IMR-90 (cell line): ENCODE results near the gene HTT. TPM values are rescaled to one million over a fixed set of nuclear protein-coding genes. Genes with fewer than 3 reads are reported as not detected.

Experiments used
- ATAC-seq: fragments of 200-7000 bp; cut with Tn5 transposase; 2 replicates; pipeline ENCODE4 v1.9.1; 2020; ENCODE audit warnings: low read depth, mild to moderate bottlenecking, moderate library complexity
- BruUV-seq: library from RNA; stranded (reverse); fragments of 400-500 nt; replicated peaks from 2 replicates; lab custom pipeline; 2021; lab: Mats Ljungman, UMichigan
- CTCF ChIA-PET: fragments of 300-600 bp; formaldehyde crosslinking; extraction: SDS; loops from one replicate; lab custom pipeline; 2021; ENCODE audit warnings: antibody characterized with exemption; lab: Yijun Ruan, JAX
- POLR2A ChIA-PET: fragments of 300-600 bp; sonication (Branson Sonifier 250); formaldehyde crosslinking; loops from one replicate; lab custom pipeline; 2022; ENCODE audit warnings: antibody characterized with exemption; ENCODE audit not compliant: unreplicated experiment; lab: Charles Lee
- DNase-seq: peaks from one replicate; pipeline ENCODE4 v3.0.0; 2013
- H2AFZ ChIP-seq: replicated peaks from 2 replicates; pipeline ENCODE3; 2013; ENCODE audit warnings: low read length, mild to moderate bottlenecking; ENCODE audit not compliant: poor library complexity
- H2AK5ac ChIP-seq: 2 replicates; pipeline ENCODE4 v1.6.1; 2013; ENCODE audit warnings: low read depth, low read length, inconsistent platforms
- H2AK9ac ChIP-seq: replicated peaks from 2 replicates; pipeline ENCODE3; 2013; ENCODE audit warnings: mild to moderate bottlenecking, low read depth, low read length, moderate library complexity; ENCODE audit not compliant: poor library complexity
- H2BK120ac ChIP-seq: 2 replicates; pipeline ENCODE4 v1.6.1; 2013; ENCODE audit warnings: low read depth, low read length, inconsistent platforms
- H2BK15ac ChIP-seq: 3 replicates; pipeline ENCODE4 v1.6.1; 2013; ENCODE audit warnings: low read depth, low read length, inconsistent platforms
- H2BK20ac ChIP-seq: 2 replicates; pipeline ENCODE4 v1.6.1; 2013; ENCODE audit warnings: low read depth, mild to moderate bottlenecking, inconsistent platforms, low read length, moderate library complexity
- H2BK5ac ChIP-seq: 2 replicates; pipeline ENCODE4 v1.6.1; 2013; ENCODE audit warnings: mild to moderate bottlenecking, low read depth, low read length, inconsistent platforms; ENCODE audit not compliant: poor library complexity, severe bottlenecking
- H3K14ac ChIP-seq: replicated peaks from 2 replicates; pipeline ENCODE4 v1.6.1; 2013; ENCODE audit warnings: low read depth, low read length, inconsistent platforms
- H3K18ac ChIP-seq: 2 replicates; pipeline ENCODE4 v1.6.1; 2013; ENCODE audit warnings: low read depth, low read length, control low read depth
- H3K23ac ChIP-seq: 2 replicates; pipeline ENCODE4 v1.6.1; 2013; ENCODE audit warnings: low read depth, low read length, inconsistent platforms
- H3K27ac ChIP-seq: 2 replicates; pipeline ENCODE4 v1.5.1; 2013; ENCODE audit warnings: mild to moderate bottlenecking, control low read depth, low read length; ENCODE audit not compliant: insufficient read depth
- H3K27me3 ChIP-seq: 2 replicates; pipeline ENCODE4 v1.6.1; 2013; ENCODE audit warnings: low read length; ENCODE audit not compliant: control insufficient read depth, insufficient read depth
- H3K36me3 ChIP-seq: 2 replicates; pipeline ENCODE4 v1.6.1; 2013; ENCODE audit warnings: low read length, mixed read lengths; ENCODE audit not compliant: control insufficient read depth, insufficient read depth
- H3K4ac ChIP-seq: 2 replicates; pipeline ENCODE4 v1.6.1; 2013; ENCODE audit warnings: low read depth, low read length, inconsistent platforms
- H3K4me1 ChIP-seq: 2 replicates; pipeline ENCODE4 v1.6.1; 2013; ENCODE audit warnings: low read length, mixed read lengths; ENCODE audit not compliant: control insufficient read depth, insufficient read depth
- H3K4me2 ChIP-seq: 2 replicates; pipeline ENCODE4 v1.6.1; 2013; ENCODE audit warnings: low read depth, mild to moderate bottlenecking, control low read depth, low read length, moderate library complexity
- H3K4me3 ChIP-seq: 2 replicates; pipeline ENCODE4 v1.5.1; 2013; ENCODE audit warnings: low read depth, mild to moderate bottlenecking, control low read depth, low read length, moderate library complexity; ENCODE audit not compliant: insufficient read depth
- H3K56ac ChIP-seq: 2 replicates; pipeline ENCODE4 v1.6.1; 2013; ENCODE audit warnings: low read length, inconsistent platforms; ENCODE audit not compliant: insufficient read depth; ENCODE audit errors: extremely low read depth
- H3K79me1 ChIP-seq, 2 experiments: 2 replicates each; pipeline ENCODE4 v1.6.1; 2013; ENCODE audit warnings: low read length in 2 of 2, inconsistent platforms in 1 of 2, low read depth in 1 of 2
- H3K9ac ChIP-seq: 2 replicates; pipeline ENCODE4 v1.6.1; 2013; ENCODE audit warnings: low read depth, low read length, control low read depth
- H3K9me1 ChIP-seq: 2 replicates; pipeline ENCODE4 v1.6.1; 2013; ENCODE audit warnings: low read length, inconsistent platforms; ENCODE audit not compliant: insufficient read depth
- H3K9me3 ChIP-seq: 2 replicates; pipeline ENCODE4 v1.6.1; 2013; ENCODE audit warnings: low read length; ENCODE audit not compliant: control insufficient read depth, insufficient read depth
- H4K20me1 ChIP-seq: 2 replicates; pipeline ENCODE4 v1.6.1; 2013; ENCODE audit warnings: low read length, inconsistent platforms; ENCODE audit not compliant: insufficient read depth
- H4K5ac ChIP-seq: 2 replicates; pipeline ENCODE4 v1.6.1; 2013; ENCODE audit warnings: mild to moderate bottlenecking, low read depth, low read length, control low read depth
- H4K8ac ChIP-seq, 2 experiments: 2 replicates each; pipeline ENCODE4 v1.6.1; 2013; ENCODE audit warnings: low read depth in 2 of 2, low read length in 2 of 2, control low read depth in 1 of 2, inconsistent platforms in 1 of 2
- H4K91ac ChIP-seq: 2 replicates; pipeline ENCODE4 v1.6.1; 2013; ENCODE audit warnings: low read depth, low read length, inconsistent platforms; ENCODE audit not compliant: insufficient read depth
- CHD1 ChIP-seq: IDR thresholded peaks from 2 replicates; pipeline ENCODE4 v1.6.1; 2012; ENCODE audit warnings: low read depth, low read length, improper control_type of control experiment
- CTCF ChIP-seq: conservative IDR thresholded peaks from 2 replicates; pipeline ENCODE4 v1.5.1; 2012; ENCODE audit warnings: mild to moderate bottlenecking, low read depth, low read length, improper control_type of control experiment
- ELK1 ChIP-seq: fragments of 150-350 bp; IDR thresholded peaks from 2 replicates; pipeline ENCODE4 v1.6.1; 2016; ENCODE audit warnings: low read depth, mild to moderate bottlenecking, low read length, moderate library complexity, borderline replicate concordance
- FOS ChIP-seq: fragments of 150-350 bp; IDR thresholded peaks from 2 replicates; pipeline ENCODE4 v1.6.1; 2016; ENCODE audit warnings: low read depth, low read length
- MAFK ChIP-seq: IDR thresholded peaks from 2 replicates; pipeline ENCODE4 v1.6.1; 2012; ENCODE audit warnings: low read depth, low read length, improper control_type of control experiment
- MXI1 ChIP-seq: IDR thresholded peaks from 2 replicates; pipeline ENCODE4 v1.6.1; 2012; ENCODE audit warnings: low read depth, mild to moderate bottlenecking, low read length, moderate library complexity, borderline replicate concordance
- NFE2L2 ChIP-seq: fragments of 150-350 bp; IDR thresholded peaks from 2 replicates; pipeline ENCODE4 v1.6.1; 2016; ENCODE audit warnings: low read depth, mild to moderate bottlenecking, low read length
- RAD21 ChIP-seq: IDR thresholded peaks from 2 replicates; pipeline ENCODE4 v1.6.1; 2012; ENCODE audit warnings: low read length, improper control_type of control experiment
- RCOR1 ChIP-seq: IDR thresholded peaks from 2 replicates; pipeline ENCODE4 v1.6.1; 2012; ENCODE audit warnings: mild to moderate bottlenecking, low read length, improper control_type of control experiment; ENCODE audit not compliant: insufficient replicate concordance
- SMC3 ChIP-seq: fragments of 150-350 bp; IDR thresholded peaks from 2 replicates; pipeline ENCODE4 v1.6.1; 2016; ENCODE audit warnings: low read depth, mild to moderate bottlenecking, antibody characterized with exemption, low read length, moderate library complexity
- USF2 ChIP-seq: fragments of 150-350 bp; IDR thresholded peaks from 2 replicates; pipeline ENCODE4 v1.6.1; 2017; ENCODE audit warnings: mild to moderate bottlenecking, antibody characterized with exemption, low read length, low read depth
- WGBS, 2 experiments: methylation state at CpG; one replicate each; pipeline versions ENCODE4 v1.1.5 to v1.1.7; 2013; ENCODE audit warnings: missing lambda C conversion rate in 2 of 2; ENCODE audit not compliant: insufficient read length in 1 of 2; ENCODE audit errors: extremely low coverage in 2 of 2; 5-methylcytosine and 5-hydroxymethylcytosine counted together
- dilution Hi-C: fragments of 300-500 bp; cut with HindIII; formaldehyde crosslinking; loops from one replicate; pipeline ENCODE4 v1.14.3; 2018; ENCODE audit warnings: low sequenced_read_pairs; ENCODE audit not compliant: unreplicated experiment
- in situ Hi-C: fragments of 300-500 bp; cut with MboI; formaldehyde crosslinking; loops from 3 replicates; pipeline ENCODE4 v1.14.3; 2019; ENCODE audit warnings: low sequenced_read_pairs, inconsistent platforms, mixed read lengths
- intact Hi-C: fragments of 100-400 bp; cut with micrococcal nuclease; formaldehyde crosslinking; loops from 2 replicates; pipeline ENCODE4 v1.10.0; 2022
- polyA plus RNA-seq, 3 experiments: library from polyadenylated mRNA; depleted of rRNA; stranded (reverse); fragments of >200 nt; gene quantifications; 2 replicates each; pipeline ENCODE4 v1.2.3, GENCODE V29; 2012; ENCODE audit warnings: low replicate concordance in 1 of 3
- total RNA-seq: library from RNA; depleted of rRNA; stranded (reverse); fragments of >200 nt; gene quantifications from 2 replicates; pipeline ENCODE4 v1.2.3, GENCODE V29; 2012

HTT gene
- total and polyA plus RNA-seq, 2 of the 4 experiments (the other 2 are of a cell fraction): 11.6 to 14.3 TPM

- no peak overlapping the region for H3K14ac ChIP-seq
- in situ Hi-C loops (no loop called here), dilution Hi-C loops (no loop called here), intact Hi-C loops (no loop called here)
- no TSS peak for BruUV-seq
- peak overlapping the region; percentile 6; the same call in 1 of the 2 replicates for H2AK5ac ChIP-seq
- DNase-seq: no peak
- no peak overlapping the region for H2AK9ac ChIP-seq
- H3K4ac ChIP-seq: no peak overlapping the region; the same call in 1 of the 2 replicates
- no peak overlapping the region for H2BK15ac ChIP-seq
- no peak overlapping the region for H3K23ac ChIP-seq
- peaks cover 32% of the 10 kb centered on the region; the same call in 1 of the 2 replicates for H3K36me3 ChIP-seq
- H3K9me1 ChIP-seq: peaks cover 9% of the 10 kb centered on the region; the same call in 1 of the 2 replicates
- H3K9me3 ChIP-seq: no peaks in the 10 kb centered on the region
- no peak for ATAC-seq
- no peak overlapping the region for H3K4me3 ChIP-seq
- H3K27me3 ChIP-seq: no peaks in the 10 kb centered on the region
- H2BK120ac ChIP-seq: no peak overlapping the region
- peak overlapping the region; percentile 26 for H2AFZ ChIP-seq
- H3K4me1 ChIP-seq: peaks cover 11% of the 10 kb centered on the region
- TF ChIP-seq RCOR1 (no peak), CHD1 (no peak), NFE2L2 (no peak), ELK1 (no peak), FOS (no peak), MXI1 (no peak), RAD21 (no peak), SMC3 (no peak), CTCF (no peak), MAFK (no peak), USF2 (no peak)
- H3K79me1 ChIP-seq: peaks cover 0 to 8% of the 10 kb centered on the region in 2 experiments; a peak in 1 of 4 replicates
- no peak overlapping the region for H3K9ac ChIP-seq
- no peak overlapping the region for H2BK20ac ChIP-seq
- H4K5ac ChIP-seq: no peak overlapping the region
- H3K56ac ChIP-seq: no peak overlapping the region
- WGBS, 2 experiments: 86% methylated on average over 7 of the region's 23 CpGs; no CpG with 5 or more reads in 1 of the 2 experiments
- ChIA-PET CTCF (interaction anchor here (1.0 kb wide), 1 partner anchor 28 kb away, joined by 3 read pairs; no protein-coding TSS in a partner anchor), POLR2A (interaction anchor here (0.5 kb wide), 1 partner anchor 87 kb away, joined by 4 read pairs; no protein-coding TSS in a partner anchor)
- H4K8ac ChIP-seq: no peak overlapping the region
- no peak overlapping the region for H3K18ac ChIP-seq
- H2BK5ac ChIP-seq: no peak overlapping the region
- no peak overlapping the region for H4K91ac ChIP-seq
- peaks cover 21% of the 10 kb centered on the region for H4K20me1 ChIP-seq
- no peak overlapping the region for H3K27ac ChIP-seq
- H3K4me2 ChIP-seq: no peak overlapping the region
Observed at GRCh38 chr4:3243136-3243780, 168.8 kb downstream of the HTT start.
